ENCODE measurements around the gene HIBADH. TPM values are rescaled to one million over a fixed set of nuclear protein-coding genes. Genes with fewer than 3 reads are reported as not detected.

HIBADH gene
- total RNA-seq, 1 experiment from 2014 or later: 51.5 TPM

- no peak for DNase-seq (ENCODE audit: unreplicated experiment)
- Mint-ChIP-seq H3K27me3 (ENCODE audit: insufficient read depth, unreplicated experiment) (no peaks in the 10 kb centered on the region), H3K27ac (ENCODE audit: low read depth, unreplicated experiment) (no peak overlapping the region), H3K36me3 (ENCODE audit: insufficient read depth, unreplicated experiment) (no peaks in the 10 kb centered on the region), H3K9me3 (ENCODE audit: unreplicated experiment) (no peaks in the 10 kb centered on the region), H3K4me3 (ENCODE audit: unreplicated experiment) (no peak overlapping the region), H3K4me1 (ENCODE audit: insufficient read depth, unreplicated experiment) (no peaks in the 10 kb centered on the region)
- TF ChIP-seq, protein P1, sequence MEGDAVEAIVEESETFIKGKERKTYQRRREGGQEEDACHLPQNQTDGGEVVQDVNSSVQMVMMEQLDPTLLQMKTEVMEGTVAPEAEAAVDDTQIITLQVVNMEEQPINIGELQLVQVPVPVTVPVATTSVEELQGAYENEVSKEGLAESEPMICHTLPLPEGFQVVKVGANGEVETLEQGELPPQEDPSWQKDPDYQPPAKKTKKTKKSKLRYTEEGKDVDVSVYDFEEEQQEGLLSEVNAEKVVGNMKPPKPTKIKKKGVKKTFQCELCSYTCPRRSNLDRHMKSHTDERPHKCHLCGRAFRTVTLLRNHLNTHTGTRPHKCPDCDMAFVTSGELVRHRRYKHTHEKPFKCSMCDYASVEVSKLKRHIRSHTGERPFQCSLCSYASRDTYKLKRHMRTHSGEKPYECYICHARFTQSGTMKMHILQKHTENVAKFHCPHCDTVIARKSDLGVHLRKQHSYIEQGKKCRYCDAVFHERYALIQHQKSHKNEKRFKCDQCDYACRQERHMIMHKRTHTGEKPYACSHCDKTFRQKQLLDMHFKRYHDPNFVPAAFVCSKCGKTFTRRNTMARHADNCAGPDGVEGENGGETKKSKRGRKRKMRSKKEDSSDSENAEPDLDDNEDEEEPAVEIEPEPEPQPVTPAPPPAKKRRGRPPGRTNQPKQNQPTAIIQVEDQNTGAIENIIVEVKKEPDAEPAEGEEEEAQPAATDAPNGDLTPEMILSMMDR (IDR thresholded peaks at IDR 0.05; ENCODE audit: unreplicated experiment): no peak
- CTCF ChIA-PET: interaction anchor here (0.7 kb wide), 1 partner anchor 67 kb away, joined by 3 read pairs; no protein-coding TSS in a partner anchor
- no TSS peak for BruUV-seq (replicated peaks)
- POLR2A ChIA-PET: interaction anchor here (0.7 to 1.4 kb wide), 3 partner anchors 11 to 409 kb away, joined by 4 to 5 read pairs (median 4); no protein-coding TSS in a partner anchor
- intact Hi-C loops (cut with micrococcal nuclease): loop anchor here (1.0 to 10.0 kb wide), 2 partner anchors 233 to 336 kb away; no protein-coding TSS in a partner anchor
Observed at GRCh38 chr7:27688646-27689045, 26.0 kb upstream of the HIBADH start.

DNA sequence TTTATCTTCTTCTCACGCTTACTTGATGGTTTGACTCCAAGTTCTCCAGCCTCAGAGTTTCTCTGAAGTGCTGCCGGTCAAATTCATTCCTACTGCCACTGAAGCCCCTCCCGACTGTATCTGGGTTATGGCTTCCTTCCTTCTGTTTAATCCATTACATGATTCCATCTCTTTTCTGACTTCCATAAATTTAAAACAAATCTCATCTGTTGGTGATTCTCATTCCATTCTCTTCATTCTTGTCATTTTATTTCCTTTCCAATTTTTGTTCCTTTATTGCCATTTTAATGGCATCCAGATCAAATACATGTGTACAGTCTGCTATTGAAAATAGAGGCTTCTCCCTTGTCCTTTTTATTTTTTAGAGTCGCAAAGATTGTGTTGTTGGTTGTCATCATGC is 25.4 kb upstream of the HIBADH start:
- H3K27me3 Mint-ChIP-seq (ENCODE audit: insufficient read depth, unreplicated experiment): no peaks in the 10 kb centered on the region
- no TSS peak for BruUV-seq (replicated peaks)
- H3K36me3 Mint-ChIP-seq (ENCODE audit: insufficient read depth, unreplicated experiment): no peaks in the 10 kb centered on the region
- H3K4me1 Mint-ChIP-seq (ENCODE audit: insufficient read depth, unreplicated experiment): no peaks in the 10 kb centered on the region
- H3K4me3 Mint-ChIP-seq (ENCODE audit: unreplicated experiment): no peak overlapping the region
- H3K9me3 Mint-ChIP-seq (ENCODE audit: unreplicated experiment): no peaks in the 10 kb centered on the region
- CTCF ChIA-PET: interaction anchor here (0.7 kb wide), 1 partner anchor 67 kb away, joined by 3 read pairs; no protein-coding TSS in a partner anchor
- no peak overlapping the region for H3K27ac Mint-ChIP-seq (ENCODE audit: low read depth, unreplicated experiment)
- TF ChIP-seq, protein P1 (IDR thresholded peaks at IDR 0.05; ENCODE audit: unreplicated experiment): no peak
- no peak for DNase-seq (ENCODE audit: unreplicated experiment)
- intact Hi-C loops (cut with micrococcal nuclease): loop anchor here (10.0 kb wide), 1 partner anchor 337 kb away; no protein-coding TSS in a partner anchor
- POLR2A ChIA-PET: interaction anchor here (0.7 to 1.4 kb wide), 3 partner anchors 11 to 410 kb away, joined by 4 to 5 read pairs (median 4); no protein-coding TSS in a partner anchor

DNA sequence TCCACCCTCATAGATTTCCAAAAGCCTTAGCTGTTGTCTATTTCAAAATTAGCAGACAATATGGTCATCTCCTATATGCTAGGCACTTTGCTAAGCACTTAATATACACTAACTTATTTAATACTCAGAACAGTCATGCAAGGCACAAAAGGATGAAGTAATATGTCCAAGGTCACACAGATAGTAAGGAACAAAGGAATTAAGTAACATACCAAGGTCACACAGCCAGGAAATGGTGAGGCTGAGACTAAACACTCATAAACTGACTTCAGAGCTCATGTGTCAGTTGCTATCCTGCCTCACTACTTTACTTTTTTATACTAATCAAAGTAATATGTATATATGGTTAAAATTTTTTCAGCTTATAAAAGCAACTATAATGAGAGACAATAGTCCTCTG is 23.6 kb upstream of the HIBADH start:
- Mint-ChIP-seq H3K36me3 (ENCODE audit: insufficient read depth, unreplicated experiment) (no peaks in the 10 kb centered on the region), H3K27me3 (ENCODE audit: insufficient read depth, unreplicated experiment) (no peaks in the 10 kb centered on the region), H3K4me3 (ENCODE audit: unreplicated experiment) (no peak overlapping the region), H3K4me1 (ENCODE audit: insufficient read depth, unreplicated experiment) (no peaks in the 10 kb centered on the region), H3K27ac (ENCODE audit: low read depth, unreplicated experiment) (no peak overlapping the region), H3K9me3 (ENCODE audit: unreplicated experiment) (no peaks in the 10 kb centered on the region)
- intact Hi-C loops (cut with micrococcal nuclease): loop anchor here (10.0 kb wide), 1 partner anchor 338 kb away; no protein-coding TSS in a partner anchor
- no peak for DNase-seq (ENCODE audit: unreplicated experiment)
- CTCF ChIA-PET: no interaction called here
- TF ChIP-seq, protein P1 (IDR thresholded peaks at IDR 0.05; ENCODE audit: unreplicated experiment): no peak
- BruUV-seq (replicated peaks): no TSS peak
- POLR2A ChIA-PET: interaction anchor here (0.7 to 1.7 kb wide), 5 partner anchors 8 to 54 kb away, joined by 3 to 9 read pairs (median 5); partner anchors contain the start of gene HIBADH

- intact Hi-C loops (cut with micrococcal nuclease): loop anchor here (10.0 kb wide), 1 partner anchor 339 kb away; no protein-coding TSS in a partner anchor
- H3K9me3 Mint-ChIP-seq (ENCODE audit: unreplicated experiment): no peaks in the 10 kb centered on the region
- TF ChIP-seq, protein P1 (IDR thresholded peaks at IDR 0.05; ENCODE audit: unreplicated experiment): no peak
- no peak overlapping the region for H3K4me3 Mint-ChIP-seq (ENCODE audit: unreplicated experiment)
- no peaks in the 10 kb centered on the region for H3K27me3 Mint-ChIP-seq (ENCODE audit: insufficient read depth, unreplicated experiment)
- H3K36me3 Mint-ChIP-seq (ENCODE audit: insufficient read depth, unreplicated experiment): no peaks in the 10 kb centered on the region
- no peak overlapping the region for H3K27ac Mint-ChIP-seq (ENCODE audit: low read depth, unreplicated experiment)
- no TSS peak for BruUV-seq (replicated peaks)
- no peaks in the 10 kb centered on the region for H3K4me1 Mint-ChIP-seq (ENCODE audit: insufficient read depth, unreplicated experiment)
- DNase-seq (ENCODE audit: unreplicated experiment): no peak
- ChIA-PET CTCF (no interaction called here), POLR2A (interaction anchor here (0.7 to 1.7 kb wide), 5 partner anchors 8 to 55 kb away, joined by 3 to 9 read pairs (median 5); partner anchors contain the start of gene HIBADH)
Observed at GRCh38 chr7:27685893-27686292, 23.2 kb upstream of the HIBADH start.
